RWPE1 (cell line): ENCODE data around the gene TNXB.

Source experiments
- CTCF ChIA-PET: fragments of 350-600 bp; sonication (Branson Sonifier 250); formaldehyde crosslinking; extraction: SDS; loops from one replicate; lab custom pipeline; 2021; lab: Yijun Ruan, JAX
- POLR2A ChIA-PET: fragments of 400-600 bp; formaldehyde crosslinking; extraction: SDS; loops from one replicate; lab custom pipeline; 2020; ENCODE audit warnings: antibody characterized with exemption; ENCODE audit not compliant: low non-redundant PET; lab: Yijun Ruan, JAX
- DNase-seq: peaks from one replicate; pipeline ENCODE4 v3.0.0; 2012; ENCODE audit warnings: low spot score
- H3K27ac ChIP-seq: fragments of 450-650 bp; 2 replicates; pipeline ENCODE4 v1.5.1; 2017
- TF ChIP-seq, protein P1 (sequence below): fragments of 450-650 bp; conservative IDR thresholded peaks from 2 replicates; pipeline ENCODE4 v1.5.1; 2017; ENCODE audit warnings: low read depth, mild to moderate bottlenecking

Gene TNXB

DNA sequence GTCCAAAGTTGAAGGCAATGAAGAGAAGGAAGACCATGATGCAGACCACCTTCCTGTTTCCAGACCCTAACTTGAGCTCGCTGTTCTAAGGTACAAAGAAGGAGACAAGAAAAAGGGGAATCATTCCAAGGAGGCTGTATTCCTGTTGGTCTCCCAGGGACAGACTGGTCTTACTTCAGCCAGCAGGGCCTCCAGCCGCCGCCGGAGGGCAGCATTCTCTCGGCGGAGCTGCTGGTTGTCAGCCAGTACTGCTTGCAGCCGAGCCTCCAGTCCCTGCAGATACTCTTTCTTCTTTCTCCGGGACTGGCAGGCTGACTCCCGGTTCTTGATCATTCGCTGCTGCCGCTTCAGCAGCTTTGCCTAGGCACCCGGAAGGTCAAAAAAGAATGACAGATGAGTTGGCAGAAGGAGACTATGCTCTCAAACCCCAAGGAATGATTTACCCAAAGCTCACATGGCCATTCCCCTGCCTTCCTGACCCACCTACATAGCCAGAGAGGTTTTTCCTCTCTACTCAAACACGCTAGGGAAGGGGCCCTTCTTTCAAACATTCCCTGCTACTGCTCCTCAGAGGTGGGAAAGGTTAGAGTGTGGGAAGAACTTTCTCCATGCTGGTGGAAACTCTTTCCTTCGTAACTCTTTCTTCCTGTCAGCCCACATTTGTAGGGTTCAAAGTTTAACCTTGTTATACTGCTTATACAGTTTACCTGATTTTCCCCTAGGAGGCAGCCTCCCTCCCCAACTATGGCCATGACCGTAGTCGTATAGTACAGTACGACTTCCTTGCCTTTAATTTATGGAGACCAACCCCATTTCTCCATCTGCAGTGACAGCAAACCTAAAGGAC is 9.9 kb upstream of the TNXB start:
- ChIA-PET CTCF (interaction anchor here (0.6 to 2.7 kb wide), 17 partner anchors 8 to 559 kb away, joined by 3 to 22 read pairs (median 4); partner anchors contain the start of gene TNXB), POLR2A (interaction anchor here (1.2 kb wide), 1 partner anchor 36 kb away, joined by 3 read pairs; no protein-coding TSS in a partner anchor)
- DNase-seq = peak; percentile 75
- peak overlapping the region; percentile 71 for H3K27ac ChIP-seq
- TF ChIP-seq, protein P1, sequence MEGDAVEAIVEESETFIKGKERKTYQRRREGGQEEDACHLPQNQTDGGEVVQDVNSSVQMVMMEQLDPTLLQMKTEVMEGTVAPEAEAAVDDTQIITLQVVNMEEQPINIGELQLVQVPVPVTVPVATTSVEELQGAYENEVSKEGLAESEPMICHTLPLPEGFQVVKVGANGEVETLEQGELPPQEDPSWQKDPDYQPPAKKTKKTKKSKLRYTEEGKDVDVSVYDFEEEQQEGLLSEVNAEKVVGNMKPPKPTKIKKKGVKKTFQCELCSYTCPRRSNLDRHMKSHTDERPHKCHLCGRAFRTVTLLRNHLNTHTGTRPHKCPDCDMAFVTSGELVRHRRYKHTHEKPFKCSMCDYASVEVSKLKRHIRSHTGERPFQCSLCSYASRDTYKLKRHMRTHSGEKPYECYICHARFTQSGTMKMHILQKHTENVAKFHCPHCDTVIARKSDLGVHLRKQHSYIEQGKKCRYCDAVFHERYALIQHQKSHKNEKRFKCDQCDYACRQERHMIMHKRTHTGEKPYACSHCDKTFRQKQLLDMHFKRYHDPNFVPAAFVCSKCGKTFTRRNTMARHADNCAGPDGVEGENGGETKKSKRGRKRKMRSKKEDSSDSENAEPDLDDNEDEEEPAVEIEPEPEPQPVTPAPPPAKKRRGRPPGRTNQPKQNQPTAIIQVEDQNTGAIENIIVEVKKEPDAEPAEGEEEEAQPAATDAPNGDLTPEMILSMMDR = peak; percentile 93

DNA sequence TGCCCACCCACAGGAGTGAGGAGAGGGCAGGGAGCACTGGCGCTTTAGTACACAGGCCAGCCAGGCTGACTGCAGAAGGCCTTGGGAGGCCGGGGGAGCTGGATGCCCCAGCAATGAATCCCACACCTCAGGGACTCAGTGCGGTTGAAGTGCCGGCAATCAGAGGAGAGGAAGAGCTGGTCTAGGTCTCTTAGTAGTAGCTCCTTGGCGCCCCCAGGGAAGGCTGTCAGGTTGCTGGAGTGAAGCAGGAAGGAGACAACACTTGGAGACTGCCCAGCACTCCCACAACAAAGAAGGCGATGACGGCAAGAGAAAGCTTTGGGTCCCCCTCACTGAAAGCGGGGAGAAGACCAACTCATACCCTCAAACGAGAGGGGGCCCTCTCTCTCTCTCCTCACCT is 8.3 kb upstream of the TNXB start:
- POLR2A ChIA-PET = no interaction called here

DNA sequence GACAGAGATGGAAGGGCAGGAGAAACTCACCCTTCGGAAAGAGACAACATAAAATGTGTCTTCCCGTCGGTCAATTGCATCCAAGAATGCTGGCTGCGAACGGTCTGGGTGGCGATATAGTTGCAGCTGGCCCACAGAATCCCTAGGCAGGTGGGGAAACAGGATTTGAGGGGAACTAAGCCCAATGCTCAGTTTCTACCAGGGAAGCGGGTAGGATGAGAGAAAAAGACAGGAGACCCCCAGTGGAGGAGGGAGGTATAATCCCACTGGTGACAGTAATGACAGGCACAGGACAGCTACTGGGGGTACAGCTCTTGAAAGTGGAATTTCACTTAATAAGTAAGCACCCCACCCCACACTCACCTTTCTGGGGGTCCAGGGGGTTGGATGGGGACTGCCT is 7.5 kb upstream of the TNXB start:
- TF ChIP-seq, protein P1 = peak; percentile 31
- CTCF ChIA-PET = interaction anchor here (0.5 to 2.7 kb wide), 2 partner anchors 10 to 43 kb away, joined by 3 to 11 read pairs; no protein-coding TSS in a partner anchor
- POLR2A ChIA-PET = no interaction called here

More for the DNA sequence above, 8.3 kb upstream of the TNXB start:
- TF ChIP-seq, protein P1 = no peak
- H3K27ac ChIP-seq = peak overlapping the region; percentile 91
- DNase-seq = no peak
- CTCF ChIA-PET = interaction anchor here (0.5 to 2.7 kb wide), 4 partner anchors 10 to 43 kb away, joined by 3 to 22 read pairs (median 7); no protein-coding TSS in a partner anchor

DNA sequence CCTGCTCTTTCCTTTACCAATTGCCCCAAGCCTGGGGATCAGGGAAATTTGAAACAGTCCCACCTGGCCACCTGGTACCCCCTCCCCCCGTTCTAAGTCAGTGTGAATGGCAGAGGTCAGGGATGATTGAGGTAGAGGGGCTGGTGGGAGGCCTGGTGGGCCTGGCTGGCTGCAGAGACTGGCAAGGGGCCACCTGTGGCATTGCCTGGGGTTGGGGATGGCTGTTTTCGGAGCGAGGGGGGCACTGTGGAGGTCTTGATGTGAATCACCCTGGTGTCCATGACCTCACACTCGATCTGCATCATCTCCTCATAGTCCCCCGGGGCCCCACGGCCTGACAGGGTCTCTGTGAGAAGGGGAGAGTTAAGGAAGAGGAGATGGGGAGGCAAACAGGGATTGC is 6.5 kb upstream of the TNXB start:
- DNase-seq = no peak
- POLR2A ChIA-PET = no interaction called here
- TF ChIP-seq, protein P1 = no peak
- H3K27ac ChIP-seq = peak overlapping the region; percentile 91
- CTCF ChIA-PET = interaction anchor here (1.8 kb wide), 1 partner anchor 12 kb away, joined by 4 read pairs; the partner anchor contains the start of gene ATF6B

More for the DNA sequence above, 7.5 kb upstream of the TNXB start:
- H3K27ac ChIP-seq = peak overlapping the region; percentile 91
- DNase-seq = no peak

DNA sequence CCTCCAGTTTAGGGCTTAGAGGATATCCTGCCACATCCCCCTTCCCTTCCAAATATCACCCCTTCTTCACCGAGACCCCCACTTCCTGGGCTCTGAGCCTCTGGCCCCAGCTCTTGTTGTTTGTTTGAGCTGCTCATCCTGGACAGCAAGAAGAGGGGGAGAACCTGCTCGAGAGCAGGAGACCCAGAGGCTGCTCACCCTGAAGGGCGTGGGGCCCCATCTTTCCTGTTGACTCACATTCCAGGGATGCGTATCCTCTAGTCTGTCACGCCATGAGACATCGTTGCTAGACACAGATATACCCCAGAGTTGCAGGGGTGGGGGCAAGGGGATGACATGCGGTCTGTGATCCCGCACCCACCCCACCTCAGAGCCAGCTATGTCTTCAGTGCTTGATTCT is 5.7 kb upstream of the TNXB start:
- DNase-seq = peak; percentile 63
- POLR2A ChIA-PET = interaction anchor here (0.5 to 1.1 kb wide), 2 partner anchors 13 to 16 kb away, joined by 3 read pairs; partner anchors contain the start of gene ATF6B
- TF ChIP-seq, protein P1 = no peak
- H3K27ac ChIP-seq = peak overlapping the region; percentile 91
- CTCF ChIA-PET = interaction anchor here (0.7 to 1.8 kb wide), 2 partner anchors 13 to 140 kb away, joined by 3 to 4 read pairs; partner anchors contain the start of gene ATF6B
